Activated CD4-positive, alpha-beta T cell treated with anti-CD3 and anti-CD28 coated beads, Interleukin-2, amount 10 ng/mL, durations not matched to agents 24 days and 14 days (primary cell): Measurements from ENCODE around the gene VEZT. TPM values are rescaled to one million over a fixed set of nuclear protein-coding genes. Genes with fewer than 3 reads are reported as not detected.

Experiments used
- DNase-seq: peaks from one replicate; pipeline ENCODE4 v3.0.0; 2022
- H3K27ac Mint-ChIP-seq: one replicate; pipeline ENCODE4 v1.8.0; 2022; ENCODE audit warnings: mild to moderate bottlenecking, mixed read lengths
- H3K27me3 Mint-ChIP-seq: one replicate; pipeline ENCODE4 v1.8.0; 2022; ENCODE audit warnings: mixed read lengths
- H3K36me3 Mint-ChIP-seq: one replicate; pipeline ENCODE4 v1.8.0; 2022; ENCODE audit warnings: low read depth, mild to moderate bottlenecking, mixed read lengths
- H3K4me1 Mint-ChIP-seq: one replicate; pipeline ENCODE4 v1.8.0; 2021; ENCODE audit warnings: mixed read lengths
- H3K4me3 Mint-ChIP-seq: one replicate; pipeline ENCODE4 v1.8.0; 2022; ENCODE audit warnings: mild to moderate bottlenecking, moderate library complexity, mixed read lengths
- H3K9me3 Mint-ChIP-seq: one replicate; pipeline ENCODE4 v1.8.0; 2021; ENCODE audit warnings: mixed read lengths
- intact Hi-C: fragments of 100-400 bp; cut with micrococcal nuclease; formaldehyde crosslinking; loops from one replicate; pipeline ENCODE4 v1.15.1; 2023
- total RNA-seq: library from RNA; stranded (reverse); gene quantifications from 2 replicates; pipeline ENCODE4 v1.2.3, GENCODE V29; 2022

The VEZT gene
- total RNA-seq, 1 donor from 2014 or later, result 57.7 TPM

GRCh38 chr12:95337146-95337545, 119.5 kb downstream of the VEZT start:
- no peak overlapping the region for H3K4me3 Mint-ChIP-seq
- no peak for DNase-seq
- H3K27ac Mint-ChIP-seq, result no peak overlapping the region
- H3K9me3 Mint-ChIP-seq, result no peaks in the 10 kb centered on the region
- no peaks in the 10 kb centered on the region for H3K36me3 Mint-ChIP-seq
- no peaks in the 10 kb centered on the region for H3K27me3 Mint-ChIP-seq
- intact Hi-C loops, result no loop called here
- peaks cover 6% of the 10 kb centered on the region for H3K4me1 Mint-ChIP-seq

DNA sequence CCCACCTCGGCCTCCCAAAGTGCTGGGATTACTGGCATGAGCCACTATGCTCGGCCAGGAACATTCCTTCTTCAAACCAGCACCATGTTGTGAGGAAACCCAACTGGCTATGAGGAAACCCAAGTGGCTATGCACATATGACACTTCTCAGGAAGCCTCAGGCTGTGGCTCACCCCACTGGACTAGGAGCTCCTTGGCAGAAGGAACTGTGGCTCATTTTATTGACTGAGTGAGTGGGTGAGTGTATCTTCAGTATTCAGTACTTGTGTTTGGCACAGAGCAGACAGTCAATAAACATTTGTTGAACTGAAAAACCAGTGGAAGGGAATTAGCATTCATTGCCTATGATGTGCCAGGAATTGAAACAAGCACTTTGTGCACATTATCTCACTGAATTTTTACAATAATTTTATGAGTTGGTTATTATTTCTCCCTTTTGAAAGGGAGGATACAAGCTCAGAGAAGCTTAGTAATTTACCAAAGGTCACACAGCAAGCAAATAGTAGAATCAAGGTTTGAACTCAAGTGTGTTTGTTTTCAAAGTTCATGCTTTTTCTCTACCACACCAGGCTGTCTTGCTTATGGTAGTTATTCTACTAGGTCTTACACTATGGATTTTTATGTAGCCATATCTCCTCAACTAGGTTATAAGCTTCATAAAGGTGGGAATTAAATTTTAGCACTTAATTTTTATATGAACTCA, 121.6 kb downstream of the VEZT start:
- Mint-ChIP-seq H3K9me3 (no peaks in the 10 kb centered on the region), H3K27me3 (no peaks in the 10 kb centered on the region), H3K27ac (no peak overlapping the region), H3K4me1 (peaks cover 6% of the 10 kb centered on the region), H3K36me3 (no peaks in the 10 kb centered on the region), H3K4me3 (no peak overlapping the region)
- no peak for DNase-seq
- intact Hi-C loops, result no loop called here

DNA sequence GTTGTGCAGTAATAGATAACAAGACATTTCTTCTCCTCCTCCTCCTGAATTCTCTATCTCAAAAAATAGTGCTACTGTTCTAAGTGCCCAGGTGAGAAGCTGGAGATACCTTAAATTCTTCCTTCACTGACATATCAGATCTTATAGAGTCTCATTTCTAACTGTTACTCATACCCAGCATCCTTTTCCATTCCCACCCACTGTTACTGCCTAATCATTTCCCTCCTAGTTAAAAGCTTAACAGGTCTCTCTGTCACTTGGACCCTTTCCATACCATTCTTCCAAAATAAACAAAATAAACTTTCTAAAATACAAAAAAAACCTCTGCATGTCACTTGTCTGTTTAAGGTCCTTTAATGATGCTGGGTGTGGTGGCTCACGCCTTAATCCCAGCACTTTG, 124.4 kb downstream of the VEZT start:
- Mint-ChIP-seq H3K4me3 (no peak overlapping the region), H3K27ac (no peak overlapping the region)

DNA sequence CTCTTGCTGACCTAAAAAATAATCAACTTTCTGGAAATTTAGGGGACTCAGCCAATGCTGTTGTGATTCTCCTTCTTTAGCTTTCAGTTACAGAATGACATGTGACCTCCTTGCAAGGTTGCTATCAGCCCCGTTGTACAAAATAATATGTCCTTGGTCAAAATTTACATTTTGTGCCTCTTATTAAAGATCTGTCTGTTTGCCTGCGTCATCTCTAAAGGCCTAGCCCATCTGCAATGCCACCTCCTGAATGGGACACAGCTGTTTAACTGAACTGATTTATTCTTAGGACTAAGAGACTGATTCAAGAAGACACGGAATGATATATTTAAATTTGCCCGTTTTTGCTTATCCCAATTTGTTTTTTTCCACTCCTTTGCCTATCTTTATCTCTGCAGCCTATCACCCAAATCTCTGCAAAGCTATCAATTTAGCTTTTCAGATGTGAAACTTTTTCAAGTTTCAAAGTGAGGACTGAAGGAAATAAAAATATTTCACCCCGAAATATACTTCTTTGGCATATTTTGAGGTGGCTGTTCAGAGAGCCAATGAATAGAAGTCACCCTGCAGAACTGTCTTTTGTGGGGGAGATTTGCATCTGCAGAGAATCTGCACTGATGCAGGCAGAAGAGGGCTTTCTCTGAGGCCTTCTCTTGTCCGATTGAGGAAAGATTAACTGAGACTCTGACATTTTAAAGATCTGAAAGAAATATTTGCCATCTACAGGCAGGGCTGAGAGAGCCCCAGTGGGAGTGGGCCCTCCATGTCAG, 126.0 kb downstream of the VEZT start:
- intact Hi-C loops, result no loop called here
- H3K9me3 Mint-ChIP-seq, result no peaks in the 10 kb centered on the region
- peaks cover 3% of the 10 kb centered on the region for H3K4me1 Mint-ChIP-seq
- H3K27me3 Mint-ChIP-seq, result no peaks in the 10 kb centered on the region
- H3K4me3 Mint-ChIP-seq, result no peak overlapping the region
- H3K36me3 Mint-ChIP-seq, result no peaks in the 10 kb centered on the region
- DNase-seq, result no peak
- no peak overlapping the region for H3K27ac Mint-ChIP-seq

More for the DNA sequence above, 124.4 kb downstream of the VEZT start:
- DNase-seq, result no peak
- intact Hi-C loops, result no loop called here
- H3K27me3 Mint-ChIP-seq, result no peaks in the 10 kb centered on the region
- H3K36me3 Mint-ChIP-seq, result no peaks in the 10 kb centered on the region
- H3K4me1 Mint-ChIP-seq, result peaks cover 3% of the 10 kb centered on the region
- no peaks in the 10 kb centered on the region for H3K9me3 Mint-ChIP-seq

- H3K27ac Mint-ChIP-seq, result no peak overlapping the region
- intact Hi-C loops, result no loop called here
- H3K4me1 Mint-ChIP-seq, result no peaks in the 10 kb centered on the region
- no peak for DNase-seq
- H3K4me3 Mint-ChIP-seq, result no peak overlapping the region
- H3K9me3 Mint-ChIP-seq, result no peaks in the 10 kb centered on the region
- no peaks in the 10 kb centered on the region for H3K36me3 Mint-ChIP-seq
- peaks cover 4% of the 10 kb centered on the region for H3K27me3 Mint-ChIP-seq
Measured at GRCh38 chr12:95349291-95349690, 131.7 kb downstream of the VEZT start.

- Mint-ChIP-seq H3K36me3 (no peaks in the 10 kb centered on the region), H3K4me3 (no peak overlapping the region), H3K4me1 (no peaks in the 10 kb centered on the region), H3K9me3 (no peaks in the 10 kb centered on the region), H3K27me3 (peaks cover 4% of the 10 kb centered on the region), H3K27ac (no peak overlapping the region)
- intact Hi-C loops, result no loop called here
- DNase-seq, result no peak
Measured at GRCh38 chr12:95351748-95352147, 134.1 kb downstream of the VEZT start.

Other genes starting within 250 kb of the VEZT start
- gene NDUFA12, start 214.1 kb upstream of the VEZT start, total RNA-seq, result 111 and 116 TPM in 2 replicates
- gene NR2C1, start 144.2 kb upstream of the VEZT start, total RNA-seq, result 24.4 and 28.5 TPM in 2 replicates
- 0.45 and 0.70 TPM in 2 replicates for gene FGD6, start 340 bp upstream of the VEZT start, total RNA-seq